ENCODE data around the gene CA5B. TPM values are rescaled to one million over a fixed set of nuclear protein-coding genes. Genes with fewer than 3 reads are reported as not detected.

The CA5B gene
- polyA plus RNA-seq, 1 donor from 2014 or later, result 10.3 TPM

DNA sequence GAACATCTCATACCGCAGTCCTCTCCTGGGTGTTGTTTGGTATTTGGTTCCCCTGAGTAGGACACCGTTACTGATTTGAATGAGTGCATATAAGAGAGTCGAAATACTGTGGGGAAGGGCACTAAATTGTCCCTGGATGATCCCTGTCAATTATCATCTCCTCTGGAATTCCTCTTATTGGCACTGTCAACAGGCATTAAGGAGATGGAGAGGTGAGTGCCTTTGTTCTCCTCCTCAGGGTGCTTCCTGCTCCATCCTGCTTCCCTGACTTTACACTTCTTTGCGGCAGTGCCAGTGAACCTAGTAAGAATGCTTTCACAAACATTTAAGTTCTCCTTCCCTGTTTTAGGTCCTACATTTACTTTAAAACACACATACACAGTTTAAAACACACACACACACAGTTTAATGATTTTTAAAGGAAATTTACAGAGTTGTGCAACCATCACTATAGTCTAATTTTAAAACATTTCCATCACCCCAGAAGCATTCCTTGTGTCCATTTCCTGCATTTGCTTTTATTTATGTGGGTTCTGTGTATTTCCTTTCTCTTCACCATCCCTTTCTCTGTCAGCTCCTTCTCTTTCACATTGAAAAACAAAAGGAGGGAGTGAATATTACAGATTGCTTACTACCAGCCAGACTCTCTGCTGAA is 31.4 kb downstream of the CA5B start:
- no peaks in the 10 kb centered on the region for H3K9me2 ChIP-seq (ENCODE audit: insufficient read depth, low read length)
- TF ChIP-seq EP300 (conservative IDR thresholded peaks at IDR 0.05; ENCODE audit: poor library complexity, severe bottlenecking), result no peak
- TF ChIP-seq, protein P1, sequence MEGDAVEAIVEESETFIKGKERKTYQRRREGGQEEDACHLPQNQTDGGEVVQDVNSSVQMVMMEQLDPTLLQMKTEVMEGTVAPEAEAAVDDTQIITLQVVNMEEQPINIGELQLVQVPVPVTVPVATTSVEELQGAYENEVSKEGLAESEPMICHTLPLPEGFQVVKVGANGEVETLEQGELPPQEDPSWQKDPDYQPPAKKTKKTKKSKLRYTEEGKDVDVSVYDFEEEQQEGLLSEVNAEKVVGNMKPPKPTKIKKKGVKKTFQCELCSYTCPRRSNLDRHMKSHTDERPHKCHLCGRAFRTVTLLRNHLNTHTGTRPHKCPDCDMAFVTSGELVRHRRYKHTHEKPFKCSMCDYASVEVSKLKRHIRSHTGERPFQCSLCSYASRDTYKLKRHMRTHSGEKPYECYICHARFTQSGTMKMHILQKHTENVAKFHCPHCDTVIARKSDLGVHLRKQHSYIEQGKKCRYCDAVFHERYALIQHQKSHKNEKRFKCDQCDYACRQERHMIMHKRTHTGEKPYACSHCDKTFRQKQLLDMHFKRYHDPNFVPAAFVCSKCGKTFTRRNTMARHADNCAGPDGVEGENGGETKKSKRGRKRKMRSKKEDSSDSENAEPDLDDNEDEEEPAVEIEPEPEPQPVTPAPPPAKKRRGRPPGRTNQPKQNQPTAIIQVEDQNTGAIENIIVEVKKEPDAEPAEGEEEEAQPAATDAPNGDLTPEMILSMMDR (IDR thresholded peaks at IDR 0.05; ENCODE audit: poor library complexity, severe bottlenecking), result no peak
- TF ChIP-seq POLR2AphosphoS5 (IDR thresholded peaks at IDR 0.05), result no peak
- TF ChIP-seq EZH2 (IDR thresholded peaks at IDR 0.05; ENCODE audit: borderline replicate concordance, insufficient read depth, low read length, poor library complexity, severe bottlenecking), result no peak
- no peak for TF ChIP-seq TAF1 (IDR thresholded peaks at IDR 0.05; ENCODE audit: low read depth)
- no peak for TF ChIP-seq MXI1 (conservative IDR thresholded peaks at IDR 0.05; ENCODE audit: poor library complexity, severe bottlenecking)
- TF ChIP-seq, protein P2, sequence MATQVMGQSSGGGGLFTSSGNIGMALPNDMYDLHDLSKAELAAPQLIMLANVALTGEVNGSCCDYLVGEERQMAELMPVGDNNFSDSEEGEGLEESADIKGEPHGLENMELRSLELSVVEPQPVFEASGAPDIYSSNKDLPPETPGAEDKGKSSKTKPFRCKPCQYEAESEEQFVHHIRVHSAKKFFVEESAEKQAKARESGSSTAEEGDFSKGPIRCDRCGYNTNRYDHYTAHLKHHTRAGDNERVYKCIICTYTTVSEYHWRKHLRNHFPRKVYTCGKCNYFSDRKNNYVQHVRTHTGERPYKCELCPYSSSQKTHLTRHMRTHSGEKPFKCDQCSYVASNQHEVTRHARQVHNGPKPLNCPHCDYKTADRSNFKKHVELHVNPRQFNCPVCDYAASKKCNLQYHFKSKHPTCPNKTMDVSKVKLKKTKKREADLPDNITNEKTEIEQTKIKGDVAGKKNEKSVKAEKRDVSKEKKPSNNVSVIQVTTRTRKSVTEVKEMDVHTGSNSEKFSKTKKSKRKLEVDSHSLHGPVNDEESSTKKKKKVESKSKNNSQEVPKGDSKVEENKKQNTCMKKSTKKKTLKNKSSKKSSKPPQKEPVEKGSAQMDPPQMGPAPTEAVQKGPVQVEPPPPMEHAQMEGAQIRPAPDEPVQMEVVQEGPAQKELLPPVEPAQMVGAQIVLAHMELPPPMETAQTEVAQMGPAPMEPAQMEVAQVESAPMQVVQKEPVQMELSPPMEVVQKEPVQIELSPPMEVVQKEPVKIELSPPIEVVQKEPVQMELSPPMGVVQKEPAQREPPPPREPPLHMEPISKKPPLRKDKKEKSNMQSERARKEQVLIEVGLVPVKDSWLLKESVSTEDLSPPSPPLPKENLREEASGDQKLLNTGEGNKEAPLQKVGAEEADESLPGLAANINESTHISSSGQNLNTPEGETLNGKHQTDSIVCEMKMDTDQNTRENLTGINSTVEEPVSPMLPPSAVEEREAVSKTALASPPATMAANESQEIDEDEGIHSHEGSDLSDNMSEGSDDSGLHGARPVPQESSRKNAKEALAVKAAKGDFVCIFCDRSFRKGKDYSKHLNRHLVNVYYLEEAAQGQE (IDR thresholded peaks at IDR 0.05; ENCODE audit: borderline replicate concordance), result no peak
- no peak for TF ChIP-seq RAD21 (conservative IDR thresholded peaks at IDR 0.05)
- no peak for TF ChIP-seq SMC3 (conservative IDR thresholded peaks at IDR 0.05; ENCODE audit: poor library complexity)
- H3K27ac ChIP-seq (ENCODE audit: low read length), result no peak overlapping the region
- no peak overlapping the region for H2AFZ ChIP-seq (ENCODE audit: low read depth, low read length)
- H3K4me3 ChIP-seq (ENCODE audit: low read length), result no peak overlapping the region
- no peaks in the 10 kb centered on the region for H3K36me3 ChIP-seq (ENCODE audit: insufficient read depth, low read length)
- H3K9me3 ChIP-seq (ENCODE audit: low read length), result no peaks in the 10 kb centered on the region
- no peaks in the 10 kb centered on the region for H3K79me2 ChIP-seq (replicated peaks; ENCODE audit: insufficient read depth, low read length)
- no peaks in the 10 kb centered on the region for H3F3A ChIP-seq (ENCODE audit: insufficient read depth, low read length, poor library complexity, severe bottlenecking)
- no peak overlapping the region for H3K9ac ChIP-seq (ENCODE audit: low read length)
- no peak overlapping the region for H3K4me2 ChIP-seq (ENCODE audit: low read length)
- H4K20me1 ChIP-seq (ENCODE audit: insufficient read depth), result no peaks in the 10 kb centered on the region
- H3K27me3 ChIP-seq (ENCODE audit: insufficient read depth, low read depth, low read length), result no peaks in the 10 kb centered on the region

DNA sequence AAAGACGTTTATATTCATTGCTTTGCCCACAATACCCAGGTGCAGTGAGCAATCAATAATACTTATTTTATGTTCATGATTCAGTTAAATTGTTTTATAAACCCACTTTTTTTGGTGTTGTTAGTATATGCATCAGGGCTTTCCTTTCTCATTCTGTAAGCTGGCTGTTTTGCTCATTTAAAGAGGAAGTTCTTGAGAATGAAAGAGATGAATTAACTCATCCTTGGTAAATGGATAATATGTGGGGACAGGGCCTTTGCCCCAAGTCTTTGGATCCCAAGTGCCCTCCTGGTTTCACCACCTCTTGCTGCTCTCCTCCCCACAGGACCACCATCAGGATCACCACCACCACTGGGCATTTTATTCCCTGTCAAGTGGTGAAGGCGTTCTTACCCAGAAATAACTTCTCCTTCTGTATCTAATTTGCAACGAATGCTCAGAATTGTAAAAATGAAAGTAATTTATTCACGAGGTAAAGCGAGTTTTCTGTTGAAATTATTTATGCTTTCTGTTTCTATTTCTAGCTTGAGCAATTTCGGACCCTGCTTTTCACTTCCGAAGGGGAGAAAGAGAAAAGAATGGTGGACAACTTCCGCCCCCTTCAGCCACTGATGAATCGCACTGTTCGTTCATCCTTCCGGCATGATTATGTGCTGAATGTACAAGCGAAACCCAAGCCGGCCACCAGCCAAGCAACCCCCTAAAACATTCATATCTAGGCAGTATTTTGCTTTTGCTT is 44.1 kb downstream of the CA5B start:
- Histone ChIP-seq H3K27ac (ENCODE audit: low read length) (no peak overlapping the region), H3K4me3 (ENCODE audit: low read length) (no peak overlapping the region), H3K79me2 (replicated peaks; ENCODE audit: insufficient read depth, low read length) (no peaks in the 10 kb centered on the region), H3K9me3 (ENCODE audit: low read length) (no peaks in the 10 kb centered on the region), H3K36me3 (ENCODE audit: insufficient read depth, low read length) (no peaks in the 10 kb centered on the region), H3K9me2 (ENCODE audit: insufficient read depth, low read length) (no peaks in the 10 kb centered on the region), H3F3A (ENCODE audit: insufficient read depth, low read length, poor library complexity, severe bottlenecking) (no peaks in the 10 kb centered on the region), H3K9ac (ENCODE audit: low read length) (no peak overlapping the region), H2AFZ (ENCODE audit: low read depth, low read length) (no peak overlapping the region), H4K20me1 (ENCODE audit: insufficient read depth) (no peaks in the 10 kb centered on the region), H3K27me3 (ENCODE audit: insufficient read depth, low read depth, low read length) (no peaks in the 10 kb centered on the region), H3K4me2 (ENCODE audit: low read length) (no peak overlapping the region)
- no peak for TF ChIP-seq RAD21 (conservative IDR thresholded peaks at IDR 0.05)
- TF ChIP-seq TAF1 (IDR thresholded peaks at IDR 0.05; ENCODE audit: low read depth), result no peak
- TF ChIP-seq EZH2 (IDR thresholded peaks at IDR 0.05; ENCODE audit: borderline replicate concordance, insufficient read depth, low read length, poor library complexity, severe bottlenecking), result no peak
- TF ChIP-seq, protein P2 (IDR thresholded peaks at IDR 0.05; ENCODE audit: borderline replicate concordance), result no peak
- TF ChIP-seq EP300 (conservative IDR thresholded peaks at IDR 0.05; ENCODE audit: poor library complexity, severe bottlenecking), result no peak
- TF ChIP-seq, protein P1 (IDR thresholded peaks at IDR 0.05; ENCODE audit: poor library complexity, severe bottlenecking), result no peak
- TF ChIP-seq MXI1 (conservative IDR thresholded peaks at IDR 0.05; ENCODE audit: poor library complexity, severe bottlenecking), result no peak
- TF ChIP-seq POLR2AphosphoS5 (IDR thresholded peaks at IDR 0.05), result no peak
- TF ChIP-seq SMC3 (conservative IDR thresholded peaks at IDR 0.05; ENCODE audit: poor library complexity), result no peak
